B cell (primary cell): ENCODE measurements around the gene TNIP1.

Source experiments
- EZH2 ChIP-seq: IDR thresholded peaks from 2 replicates; pipeline ENCODE4 v1.6.1; 2012; ENCODE audit warnings: borderline replicate concordance, low read depth, mild to moderate bottlenecking, moderate library complexity, low read length; ENCODE audit not compliant: insufficient read depth, poor library complexity, severe bottlenecking
- TF ChIP-seq, protein P1 (sequence below): fragments of 200-600 bp; IDR thresholded peaks from one replicate; pipeline ENCODE4 v1.8.0; 2022; ENCODE audit warnings: antibody characterized with exemption, mild to moderate bottlenecking

GRCh38 chr5:151004499-151004898 is 76.3 kb downstream of the TNIP1 start:
- TF ChIP-seq, protein P1, sequence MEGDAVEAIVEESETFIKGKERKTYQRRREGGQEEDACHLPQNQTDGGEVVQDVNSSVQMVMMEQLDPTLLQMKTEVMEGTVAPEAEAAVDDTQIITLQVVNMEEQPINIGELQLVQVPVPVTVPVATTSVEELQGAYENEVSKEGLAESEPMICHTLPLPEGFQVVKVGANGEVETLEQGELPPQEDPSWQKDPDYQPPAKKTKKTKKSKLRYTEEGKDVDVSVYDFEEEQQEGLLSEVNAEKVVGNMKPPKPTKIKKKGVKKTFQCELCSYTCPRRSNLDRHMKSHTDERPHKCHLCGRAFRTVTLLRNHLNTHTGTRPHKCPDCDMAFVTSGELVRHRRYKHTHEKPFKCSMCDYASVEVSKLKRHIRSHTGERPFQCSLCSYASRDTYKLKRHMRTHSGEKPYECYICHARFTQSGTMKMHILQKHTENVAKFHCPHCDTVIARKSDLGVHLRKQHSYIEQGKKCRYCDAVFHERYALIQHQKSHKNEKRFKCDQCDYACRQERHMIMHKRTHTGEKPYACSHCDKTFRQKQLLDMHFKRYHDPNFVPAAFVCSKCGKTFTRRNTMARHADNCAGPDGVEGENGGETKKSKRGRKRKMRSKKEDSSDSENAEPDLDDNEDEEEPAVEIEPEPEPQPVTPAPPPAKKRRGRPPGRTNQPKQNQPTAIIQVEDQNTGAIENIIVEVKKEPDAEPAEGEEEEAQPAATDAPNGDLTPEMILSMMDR, result no peak
- TF ChIP-seq EZH2, result no peak
